Type B pancreatic cell (in vitro differentiated cells): ENCODE results near the gene SNX1. TPM values are rescaled to one million over a fixed set of nuclear protein-coding genes. Genes with fewer than 3 reads are reported as not detected.
"Not testable (repeated sequence)": the region's sequence is repeated elsewhere in the genome, so short reads cannot be mapped to it uniquely, and the experiment has no call there.

Experiments
- DNase-seq: peaks from one replicate; pipeline ENCODE4 v3.0.0; 2021; ENCODE audit warnings: mixed read lengths; ENCODE audit not compliant: unreplicated experiment; ENCODE audit errors: extremely low spot score
- H3K27ac Mint-ChIP-seq: 2 replicates; pipeline ENCODE4 v1.8.0; 2021; ENCODE audit warnings: mild to moderate bottlenecking, mixed read lengths
- H3K27me3 Mint-ChIP-seq: 2 replicates; pipeline ENCODE4 v1.8.0; 2021; ENCODE audit warnings: mixed read lengths
- H3K36me3 Mint-ChIP-seq: 2 replicates; pipeline ENCODE4 v1.8.0; 2021; ENCODE audit warnings: mixed read lengths
- H3K4me1 Mint-ChIP-seq: one replicate; pipeline ENCODE4 v1.8.0; 2021; ENCODE audit warnings: mixed read lengths; ENCODE audit not compliant: unreplicated experiment
- H3K4me3 Mint-ChIP-seq: 2 replicates; pipeline ENCODE4 v1.8.0; 2021; ENCODE audit warnings: mild to moderate bottlenecking, mixed read lengths
- H3K9me3 Mint-ChIP-seq: 2 replicates; pipeline ENCODE4 v1.8.0; 2021; ENCODE audit warnings: mixed read lengths
- CTCF ChIP-seq: fragments of 200-600 bp; sonication (generic); conservative IDR thresholded peaks from 2 replicates; pipeline ENCODE4 v1.5.0; 2021; ENCODE audit warnings: antibody characterized with exemption, mild to moderate bottlenecking
- total RNA-seq: library from RNA; stranded (reverse); gene quantifications from 2 replicates; pipeline ENCODE4 v1.2.1, GENCODE V29; 2021; ENCODE audit warnings: low replicate concordance

SNX1 gene
- total RNA-seq, 1 donor from 2014 or later = 124 TPM

GRCh38 chr15:64110950-64111678, 15.3 kb downstream of the SNX1 start:
- peaks cover 14% of the 10 kb centered on the region for H3K36me3 Mint-ChIP-seq
- H3K4me1 Mint-ChIP-seq = peaks cover 20% of the 10 kb centered on the region
- no peak for DNase-seq
- H3K27ac Mint-ChIP-seq = peak overlapping the region; percentile 44
- no peak overlapping the region for H3K4me3 Mint-ChIP-seq
- no peaks in the 10 kb centered on the region for H3K9me3 Mint-ChIP-seq
- no peaks in the 10 kb centered on the region for H3K27me3 Mint-ChIP-seq
- TF ChIP-seq CTCF = no peak

GRCh38 chr15:64111679-64112050, 15.9 kb downstream of the SNX1 start:
- TF ChIP-seq CTCF = no peak
- no peak overlapping the region for H3K4me3 Mint-ChIP-seq
- H3K36me3 Mint-ChIP-seq = peaks cover 17% of the 10 kb centered on the region
- peak overlapping the region; percentile 44 for H3K27ac Mint-ChIP-seq
- DNase-seq = no peak
- H3K4me1 Mint-ChIP-seq = peaks cover 20% of the 10 kb centered on the region
- H3K9me3 Mint-ChIP-seq = no peaks in the 10 kb centered on the region
- H3K27me3 Mint-ChIP-seq = no peaks in the 10 kb centered on the region

GRCh38 chr15:64112073-64112772, 16.4 kb downstream of the SNX1 start:
- H3K9me3 Mint-ChIP-seq = no peaks in the 10 kb centered on the region
- DNase-seq = no peak
- peaks cover 17% of the 10 kb centered on the region for H3K36me3 Mint-ChIP-seq
- H3K27me3 Mint-ChIP-seq = no peaks in the 10 kb centered on the region
- peak overlapping the region; percentile 44 for H3K27ac Mint-ChIP-seq
- H3K4me1 Mint-ChIP-seq = peaks cover 16% of the 10 kb centered on the region
- no peak for TF ChIP-seq CTCF
- H3K4me3 Mint-ChIP-seq = peak overlapping the region; percentile 32

- Mint-ChIP-seq H3K27ac (peak overlapping the region; percentile 44), H3K9me3 (no peaks in the 10 kb centered on the region), H3K4me1 (peaks cover 16% of the 10 kb centered on the region), H3K27me3 (no peaks in the 10 kb centered on the region), H3K4me3 (no peak overlapping the region), H3K36me3 (peaks cover 19% of the 10 kb centered on the region)
- no peak for TF ChIP-seq CTCF
- no peak for DNase-seq
Measured at GRCh38 chr15:64112904-64113303, 17.1 kb downstream of the SNX1 start.

GRCh38 chr15:64117759-64118487, 22.1 kb downstream of the SNX1 start:
- peaks cover 24% of the 10 kb centered on the region for H3K36me3 Mint-ChIP-seq
- no peaks in the 10 kb centered on the region for H3K9me3 Mint-ChIP-seq
- no peak overlapping the region for H3K4me3 Mint-ChIP-seq
- no peak for TF ChIP-seq CTCF
- no peak overlapping the region for H3K27ac Mint-ChIP-seq
- DNase-seq = no peak
- H3K4me1 Mint-ChIP-seq = no peaks in the 10 kb centered on the region
- H3K27me3 Mint-ChIP-seq = no peaks in the 10 kb centered on the region

- not testable (repeated sequence) for H3K4me1 Mint-ChIP-seq, H3K27ac Mint-ChIP-seq, H3K4me3 Mint-ChIP-seq, H3K9me3 Mint-ChIP-seq, H3K27me3 Mint-ChIP-seq, DNase-seq
- peaks cover 32% of the 10 kb centered on the region for H3K36me3 Mint-ChIP-seq
Measured at GRCh38 chr15:64120322-64120721, 24.5 kb downstream of the SNX1 start.
